HG03097 (cell line): ENCODE data around the gene SACS.
"Not testable (repeated sequence)": the region's sequence is repeated elsewhere in the genome, so short reads cannot be mapped to it uniquely, and the experiment has no call there.

Experiments used
- ATAC-seq: cut with Tn5 transposase; IDR thresholded peaks from one replicate; pipeline ENCODE4 v1.9.1; 2021; ENCODE audit not compliant: unreplicated experiment, low FRiP score

SACS gene

DNA sequence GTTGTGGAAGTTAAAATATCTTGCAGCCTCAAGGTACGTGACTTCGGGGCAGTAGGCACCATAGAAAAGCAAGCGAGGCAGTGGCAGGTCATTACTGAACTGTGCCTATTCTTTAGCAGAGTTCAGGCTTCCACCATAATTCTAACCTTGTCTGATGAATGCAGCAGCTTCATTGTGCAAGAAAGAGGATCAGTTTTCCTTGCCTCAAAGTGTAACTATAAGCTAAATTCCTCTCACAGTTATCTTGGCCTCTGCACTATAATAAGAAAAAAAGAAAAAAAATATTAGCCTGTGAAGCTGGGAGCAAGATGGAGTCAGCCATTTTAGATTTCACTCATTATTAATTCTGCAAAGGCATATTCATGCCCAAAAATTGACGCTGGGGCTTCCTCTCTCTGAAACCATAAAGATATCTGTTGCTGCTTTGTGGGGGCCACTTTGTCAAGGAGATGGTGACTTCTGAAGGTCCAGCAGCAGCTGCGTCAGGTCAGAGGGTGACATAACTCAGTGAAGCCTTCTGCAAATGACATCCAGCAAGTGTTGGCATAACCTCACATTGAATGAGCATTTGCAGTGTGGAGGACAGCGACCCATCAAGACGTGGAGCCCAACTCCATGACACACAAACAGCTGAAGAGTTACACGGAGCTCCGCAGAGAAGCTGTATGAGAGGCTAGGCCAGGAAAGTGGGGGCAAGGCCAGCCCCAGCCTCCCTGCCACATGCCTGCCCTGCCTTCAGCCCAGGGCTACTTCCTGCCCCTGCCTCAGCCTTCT is 23.1 kb upstream of the SACS start:
- ATAC-seq = no peak

DNA sequence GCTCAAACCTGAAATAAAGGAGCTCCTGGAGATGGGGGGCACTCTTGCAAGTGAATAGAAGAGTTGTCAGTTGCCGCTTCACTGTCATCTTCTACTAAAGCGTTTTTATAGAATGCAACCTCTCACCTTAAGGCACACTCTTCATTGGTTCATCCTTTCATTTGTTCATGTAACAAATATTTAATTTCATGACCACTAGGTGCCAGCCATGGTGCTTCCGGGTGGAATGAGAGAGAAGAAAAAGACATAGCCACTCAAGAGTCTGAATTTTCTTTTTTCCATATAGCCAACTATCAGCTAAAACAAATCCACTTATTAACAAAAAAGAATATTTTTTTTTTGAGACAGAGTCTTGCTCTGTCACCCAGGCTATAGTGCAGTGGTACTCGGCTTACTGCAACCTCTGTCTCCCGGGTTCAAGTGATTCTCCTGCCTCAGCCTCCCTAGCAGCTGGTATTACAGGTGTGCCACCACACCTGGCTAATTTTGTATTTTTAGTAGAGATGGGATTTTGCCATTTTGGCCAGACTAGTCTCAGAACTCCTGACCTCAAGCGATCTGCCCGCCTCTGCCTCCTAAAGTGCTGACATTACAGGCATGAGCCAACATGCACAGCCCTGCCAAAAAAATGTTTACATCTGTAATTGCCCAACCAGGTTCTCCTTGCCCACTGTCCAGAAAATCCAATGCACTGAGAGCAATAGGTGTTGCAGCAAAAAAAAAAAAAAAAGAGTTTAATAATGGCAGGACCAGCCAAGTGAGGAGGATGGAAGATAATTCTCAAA is 22.1 kb upstream of the SACS start:
- no peak for ATAC-seq

DNA sequence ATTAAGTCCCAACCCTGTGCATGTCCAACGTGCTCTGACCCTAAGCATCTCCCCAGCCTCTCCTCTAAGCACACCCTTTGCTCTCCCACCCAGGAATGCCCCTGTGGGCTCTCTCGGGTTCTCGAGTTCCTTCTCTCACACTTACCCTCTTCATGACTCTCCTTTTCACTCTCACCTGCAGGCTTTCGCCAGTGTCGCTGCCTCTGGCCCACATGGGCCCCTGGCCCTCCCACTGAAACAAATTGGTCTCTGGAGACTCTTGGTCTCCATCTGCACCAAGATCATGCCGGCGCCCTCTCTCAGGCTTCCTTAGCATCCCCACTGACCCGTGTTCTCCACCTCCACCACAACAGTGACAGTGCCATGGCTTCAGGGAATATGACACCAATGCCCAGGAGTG is 19.6 kb upstream of the SACS start:
- no peak for ATAC-seq

DNA sequence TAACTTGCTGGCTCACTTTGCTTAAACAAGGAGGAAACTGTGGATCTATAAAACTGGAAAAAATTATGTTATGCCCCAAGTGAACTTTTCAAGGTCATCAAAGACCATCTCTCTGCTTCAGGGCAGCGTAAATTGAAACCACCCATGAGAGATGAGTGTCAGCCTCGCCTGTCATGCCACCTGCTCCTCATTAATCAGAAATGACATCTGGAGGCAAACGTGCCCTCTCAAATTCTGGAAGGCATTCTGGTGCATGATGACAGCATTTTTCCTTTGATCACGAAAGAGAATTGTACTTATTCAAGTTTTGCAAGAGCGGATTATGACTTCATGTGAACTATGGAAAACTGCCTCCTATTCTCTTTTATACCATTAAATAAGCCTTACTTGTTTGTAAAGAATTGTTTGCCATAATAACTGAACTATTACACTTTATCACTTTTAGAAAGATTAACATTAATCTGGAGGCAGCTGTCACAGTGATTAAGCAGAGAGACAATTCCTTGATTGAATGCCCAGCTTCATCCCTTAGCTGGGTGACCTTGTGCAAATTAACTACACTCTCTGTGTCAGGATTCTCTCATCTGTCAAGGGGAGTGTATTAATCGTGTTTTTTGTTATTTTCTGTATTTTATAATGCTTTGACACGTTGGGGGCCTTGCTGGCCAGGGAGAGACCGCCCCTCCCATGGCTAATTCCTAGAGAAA is 17.0 kb upstream of the SACS start:
- ATAC-seq = no peak

DNA sequence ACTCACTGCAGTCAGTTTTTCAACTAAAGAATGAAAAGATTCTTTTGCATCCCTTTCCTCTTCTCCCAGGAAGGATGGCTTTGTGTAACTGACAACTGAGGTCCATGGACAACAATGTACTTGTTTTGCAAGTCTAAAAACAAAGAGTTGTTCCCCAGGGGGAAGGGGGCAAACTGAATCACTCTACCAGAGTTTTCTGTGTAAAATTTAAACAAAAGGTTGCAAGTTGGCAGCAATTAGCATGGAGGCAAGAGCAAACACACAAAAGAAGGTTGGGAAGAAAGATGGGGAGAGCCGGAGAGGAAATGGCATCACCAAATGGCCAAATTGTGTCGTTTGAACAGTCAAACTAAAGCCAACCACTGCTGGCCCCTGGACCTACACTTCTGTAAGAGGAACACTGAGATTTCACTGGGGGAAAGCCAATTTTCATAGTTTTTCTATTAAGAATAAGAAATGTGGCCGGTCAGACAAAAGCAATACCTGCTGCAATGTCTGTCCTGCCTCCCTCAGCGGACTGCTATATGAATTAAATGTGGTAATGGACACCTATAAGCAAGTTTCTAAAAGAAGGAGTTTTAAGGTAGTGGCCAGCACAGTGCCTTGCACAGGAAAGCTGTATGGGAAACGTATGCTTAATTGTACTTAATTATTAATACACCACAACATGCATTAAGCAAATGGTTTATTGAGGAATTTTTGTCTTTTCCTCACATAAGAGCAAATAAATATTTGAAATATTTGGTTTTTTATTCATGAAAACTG is 16.1 kb upstream of the SACS start:
- ATAC-seq = no peak

DNA sequence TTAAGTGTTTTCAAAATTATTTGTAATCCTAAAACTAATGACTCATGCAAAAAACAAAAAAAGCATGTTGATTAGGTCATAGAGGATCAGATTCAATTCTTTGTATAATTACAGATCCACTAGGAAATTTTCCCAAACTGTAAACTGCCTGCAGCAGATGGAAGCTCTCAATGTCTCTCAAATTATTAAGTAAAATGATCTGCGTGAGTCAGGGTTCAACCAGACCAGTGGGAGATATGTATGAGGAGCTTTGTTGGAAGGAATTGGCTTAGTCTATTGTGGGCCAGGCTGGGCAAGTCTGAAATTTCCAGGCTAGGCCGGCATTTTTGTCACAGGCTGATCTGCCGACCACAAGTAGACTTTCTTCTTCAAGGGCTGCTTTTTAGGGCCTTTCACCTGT is 14.4 kb upstream of the SACS start:
- ATAC-seq = no peak

DNA sequence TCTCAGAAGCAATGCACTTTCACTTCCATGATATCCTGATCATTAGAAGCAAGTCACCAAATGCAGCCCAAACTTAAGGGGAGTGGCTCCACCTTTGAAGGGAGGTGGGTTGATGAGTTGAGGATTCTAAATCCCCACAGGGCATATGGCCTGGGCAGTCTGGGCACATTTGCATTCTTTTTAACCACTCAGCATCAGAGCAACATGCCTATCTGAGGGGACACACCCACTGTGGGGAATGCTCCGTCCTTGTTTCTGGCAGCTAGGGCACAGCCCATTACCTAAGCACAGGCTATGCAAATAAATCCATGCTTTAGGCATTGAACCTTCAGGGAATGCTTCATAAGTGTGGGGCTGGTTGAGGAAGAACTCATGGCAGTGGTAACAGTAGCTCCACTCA is 12.3 kb upstream of the SACS start:
- ATAC-seq = no peak

DNA sequence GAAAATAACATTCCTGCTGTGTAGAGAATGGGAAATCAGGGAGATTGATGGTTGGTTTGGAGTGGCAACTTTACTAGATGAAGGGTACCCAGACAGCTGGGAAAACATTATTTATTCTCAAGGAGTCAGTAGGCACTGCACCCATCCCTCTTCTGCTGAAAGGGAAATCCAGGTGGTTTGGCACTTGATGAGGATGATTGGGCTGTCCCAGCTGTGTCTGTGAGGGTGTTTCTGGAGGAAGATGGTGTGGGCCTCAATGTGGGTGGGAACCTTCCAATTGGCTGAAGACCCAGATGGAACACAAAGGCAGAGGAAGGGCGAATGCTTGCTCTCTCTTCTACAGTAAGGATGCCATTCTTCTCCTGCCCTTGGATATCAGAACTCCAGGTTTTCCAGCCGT is 10.4 kb upstream of the SACS start:
- ATAC-seq = no peak

DNA sequence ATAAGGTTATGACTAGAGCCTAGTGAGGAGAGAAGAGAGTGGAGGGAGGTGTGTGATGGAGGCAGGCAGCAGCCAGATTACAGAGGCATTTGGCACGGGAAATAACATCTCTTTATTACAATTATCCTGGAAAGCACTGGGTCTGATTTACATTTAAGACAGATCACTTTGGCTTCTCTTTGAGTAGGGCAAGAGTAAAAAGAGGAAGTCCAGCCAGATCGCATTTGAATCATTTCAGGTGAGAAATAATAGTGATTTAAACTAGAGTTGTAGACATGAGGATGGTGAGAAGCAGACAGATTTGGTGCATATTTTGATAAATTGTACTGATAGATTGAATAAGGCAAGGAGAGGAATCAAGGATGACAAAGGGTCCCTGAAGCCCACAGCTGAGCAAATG is 9.6 kb upstream of the SACS start:
- no peak for ATAC-seq

DNA sequence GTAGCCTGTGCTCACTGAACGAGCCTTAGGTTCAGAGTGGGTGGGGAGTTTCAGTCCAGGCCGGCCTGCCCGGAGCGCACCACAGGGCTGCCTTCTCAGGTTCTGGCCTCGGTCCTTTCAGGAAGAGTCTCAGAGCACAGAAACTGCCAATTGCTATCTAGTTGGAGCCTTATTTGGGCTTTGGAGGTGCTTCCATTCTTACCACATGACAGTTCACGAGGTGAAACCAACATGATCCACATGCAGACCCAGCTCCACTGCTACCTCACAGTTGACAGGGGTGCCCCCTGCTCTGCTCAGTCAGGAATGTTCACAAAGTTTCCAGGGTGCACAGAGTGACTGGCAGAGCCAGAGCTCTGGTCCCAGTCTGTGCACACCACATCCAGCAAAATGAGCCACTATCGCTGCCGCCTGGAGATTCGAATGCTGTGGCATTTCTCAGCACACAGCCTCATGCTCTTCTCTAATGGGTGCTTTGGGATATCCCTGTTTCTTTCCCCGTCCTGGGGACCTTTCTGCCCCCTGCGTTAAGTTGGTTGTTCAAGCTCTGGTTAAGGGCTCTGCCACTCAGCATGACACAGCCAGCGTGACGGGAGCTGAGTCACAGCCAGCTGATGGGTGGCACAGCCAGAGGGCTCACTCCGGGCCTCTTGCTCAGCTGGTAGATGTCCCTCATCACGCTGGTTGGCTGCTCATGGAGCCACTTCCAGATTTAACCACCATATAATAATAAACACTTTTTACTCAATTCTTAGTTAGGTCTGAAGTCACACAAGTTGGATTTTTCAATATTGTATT is 7.5 kb upstream of the SACS start:
- ATAC-seq = no peak

DNA sequence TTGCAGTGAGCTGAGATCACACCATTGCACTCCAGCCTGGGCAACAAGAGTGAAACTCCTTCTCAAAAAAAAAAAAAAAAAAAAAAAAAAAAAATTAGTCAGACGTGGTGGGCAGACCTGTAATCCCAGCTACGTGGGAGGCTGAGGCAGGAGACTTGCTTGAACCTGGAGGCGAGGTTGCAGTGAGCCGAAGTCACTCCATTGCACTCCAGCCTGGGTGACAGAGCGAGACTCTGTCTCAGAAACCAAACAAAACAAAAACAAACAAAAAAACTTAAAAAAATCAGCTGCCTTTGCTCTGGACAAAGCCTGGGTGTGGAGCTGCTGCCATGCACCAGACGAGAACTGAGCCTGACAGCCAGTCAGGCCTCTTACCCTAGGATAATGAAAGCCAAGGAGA is 6.8 kb upstream of the SACS start:
- ATAC-seq = not testable (repeated sequence)

DNA sequence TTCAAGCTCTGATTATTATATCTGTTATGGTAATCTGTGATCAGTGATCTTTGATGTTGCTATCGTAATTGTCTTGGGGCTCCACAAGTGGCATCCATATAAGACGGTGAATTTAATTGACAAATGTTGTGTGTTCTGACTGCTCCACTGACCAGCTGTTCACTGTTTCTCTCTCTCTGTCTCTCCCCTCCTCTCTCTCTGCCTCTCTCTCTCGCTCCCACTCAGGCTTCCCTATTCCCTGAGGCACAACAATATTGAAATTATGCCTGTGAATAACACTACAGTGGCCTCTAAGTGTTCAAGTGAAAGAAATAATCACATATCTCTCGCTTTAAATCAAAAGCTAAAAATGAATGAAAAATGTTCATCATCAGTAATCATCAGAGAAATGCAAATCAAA is 4.4 kb upstream of the SACS start:
- no peak for ATAC-seq

DNA sequence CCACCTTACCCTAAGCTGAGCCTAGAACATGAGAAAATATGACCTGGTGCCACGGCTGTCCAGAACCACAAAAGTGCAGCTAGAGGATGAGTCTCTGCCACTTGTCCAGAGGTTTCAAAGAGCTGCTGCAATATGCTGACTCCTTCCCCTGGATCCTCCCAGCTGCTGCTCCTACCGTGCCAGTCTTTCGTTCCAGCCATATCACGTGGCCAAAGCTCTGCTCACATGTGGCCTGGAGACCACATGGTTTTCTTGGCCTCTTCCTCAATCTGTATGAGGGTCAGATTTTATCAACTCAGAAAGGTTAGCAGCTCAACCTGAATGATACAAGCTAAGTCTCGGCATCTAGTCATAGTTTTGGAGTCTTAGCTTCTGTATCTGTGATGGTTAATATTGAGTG is 3.2 kb upstream of the SACS start:
- ATAC-seq = no peak

DNA sequence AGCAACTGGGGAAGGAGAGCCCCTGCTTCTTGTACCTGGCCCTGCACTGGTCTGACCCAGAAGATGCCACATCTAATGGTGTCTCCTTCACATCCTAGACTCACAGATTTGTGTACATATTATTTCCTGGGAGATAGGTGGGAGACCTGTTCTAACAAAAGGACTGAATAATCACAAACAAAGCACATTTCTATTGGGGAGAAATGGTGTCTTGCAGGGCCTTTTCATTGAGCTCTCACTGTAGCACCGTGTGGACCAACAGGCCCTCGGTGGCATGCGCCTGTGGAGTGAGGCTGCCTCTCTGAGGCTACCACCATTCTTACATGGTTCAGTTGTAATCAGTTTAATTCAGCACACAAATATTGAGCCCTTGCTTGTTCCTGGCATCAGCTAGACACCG is 989 bp upstream of the SACS start:
- no peak for ATAC-seq

DNA sequence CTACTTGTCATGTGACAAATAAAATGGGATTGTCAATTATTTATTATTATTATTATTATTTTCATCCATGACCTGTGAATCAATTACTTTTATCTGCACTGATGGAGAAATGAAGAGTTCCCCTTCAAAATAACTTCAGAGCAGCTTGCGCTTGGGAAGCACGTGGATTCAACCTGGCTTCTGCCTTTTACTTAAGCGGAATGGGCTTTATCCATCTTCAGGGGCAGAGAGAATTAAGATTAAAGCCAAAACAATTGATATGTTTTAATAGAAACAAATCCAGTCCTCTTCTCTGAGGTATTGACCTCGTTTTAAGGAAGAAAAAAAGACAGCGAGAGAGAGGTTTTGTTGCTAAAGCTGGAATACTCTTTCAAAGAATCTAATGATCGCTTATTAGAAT is 876 bp downstream of the SACS start:
- ATAC-seq = no peak

DNA sequence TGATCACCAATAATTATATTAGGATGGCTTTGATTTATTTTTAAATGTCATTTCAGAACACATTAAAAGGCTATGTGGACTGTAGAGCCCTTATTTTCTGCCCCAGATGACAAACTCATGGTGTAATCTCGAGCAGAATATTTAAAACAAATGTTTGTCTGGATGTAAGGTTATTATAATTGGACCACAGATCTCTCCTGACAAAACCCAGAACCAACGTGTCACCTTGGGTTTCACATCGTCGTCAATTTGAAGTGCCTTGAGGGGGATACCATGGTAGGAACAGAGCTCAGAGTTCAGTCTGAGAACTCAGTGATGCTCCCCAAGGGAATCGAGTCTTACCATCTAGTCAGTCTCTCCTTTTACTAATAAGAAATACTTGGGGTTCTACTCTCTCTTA is 2.8 kb downstream of the SACS start:
- ATAC-seq = no peak

DNA sequence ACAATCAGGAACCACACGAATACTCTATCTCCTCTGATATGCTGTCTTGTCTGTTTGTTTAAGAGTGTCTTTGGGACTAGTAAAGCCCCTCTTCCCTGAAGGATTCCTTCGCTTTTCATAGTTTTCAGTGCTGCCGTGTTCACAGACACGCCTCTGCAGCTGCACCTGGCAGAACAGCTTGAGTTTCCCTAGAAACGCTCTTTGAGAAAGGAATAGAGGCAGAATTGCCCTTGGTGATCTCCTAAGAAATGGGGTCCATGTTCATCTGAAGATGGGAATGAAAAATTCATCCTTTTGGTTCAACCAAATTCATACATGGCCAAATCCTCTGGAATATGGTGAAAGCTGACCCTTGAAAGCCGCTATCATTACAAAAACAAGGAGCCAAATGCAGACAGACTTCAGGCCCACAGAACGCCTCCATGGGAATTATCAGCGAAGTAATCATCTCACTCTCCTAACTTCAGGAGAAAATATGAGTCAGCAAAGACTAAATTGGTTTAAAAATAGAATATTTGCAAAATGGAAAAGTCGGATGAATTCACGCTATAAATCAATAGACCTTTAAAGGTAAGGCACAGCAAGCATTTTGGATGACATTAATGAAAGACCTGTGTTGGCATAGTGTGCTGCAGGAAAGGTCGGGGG is 5.5 kb downstream of the SACS start:
- no peak for ATAC-seq

DNA sequence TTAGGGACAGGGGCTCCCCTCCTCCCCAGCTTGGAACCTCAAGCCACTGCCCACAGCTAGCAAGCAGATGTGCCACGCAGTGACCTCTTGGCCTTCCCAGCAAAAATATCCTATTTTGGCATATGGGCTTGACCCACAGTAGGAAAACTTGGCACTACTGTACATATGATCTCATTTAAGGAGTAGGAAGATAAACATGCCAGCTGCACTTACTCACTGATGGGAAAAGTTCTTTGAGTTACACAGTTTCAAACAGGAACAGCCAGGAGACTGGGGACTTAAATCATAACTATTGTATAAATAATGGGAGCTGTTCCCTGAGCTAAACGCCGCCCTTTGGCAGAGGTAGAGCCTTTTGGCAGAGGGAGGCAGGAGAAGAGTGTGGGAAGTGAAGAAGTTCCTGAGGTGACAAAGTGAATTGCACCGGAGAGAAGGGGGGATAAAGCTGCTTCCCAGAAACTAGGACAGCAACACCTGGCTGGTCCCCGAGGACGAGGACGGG is 6.1 kb downstream of the SACS start:
- ATAC-seq = no peak

DNA sequence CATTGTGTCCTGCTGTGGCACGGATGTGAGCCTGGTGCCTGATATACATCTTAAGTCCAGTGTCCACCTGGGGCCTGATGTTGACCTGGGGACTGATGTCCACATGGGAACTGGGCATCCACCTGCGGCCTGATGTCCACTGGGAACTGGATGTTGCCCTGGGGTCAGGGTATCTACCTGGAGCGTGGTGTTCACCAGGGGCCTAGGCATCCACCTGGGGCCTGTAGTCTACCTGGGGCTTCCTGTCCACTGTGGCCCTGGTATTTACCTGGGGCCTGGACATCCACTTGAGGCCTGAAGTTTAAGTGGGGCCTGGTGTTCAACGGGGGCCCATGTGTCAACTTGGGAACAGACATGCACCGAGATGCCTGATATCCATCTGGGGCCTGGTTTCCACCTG is 11.9 kb downstream of the SACS start:
- ATAC-seq = no peak
